ENCODE results near the gene RRP7A. TPM values are rescaled to one million over a fixed set of nuclear protein-coding genes. Genes with fewer than 3 reads are reported as not detected.
"Not testable (repeated sequence)": the region's sequence is repeated elsewhere in the genome, so short reads cannot be mapped to it uniquely, and the experiment has no call there.

RRP7A gene
- total RNA-seq, 1 experiment from 2014 or later = 72.2 TPM

GRCh38 chr22:42544686-42545085 is 25.1 kb upstream of the RRP7A start:
- Mint-ChIP-seq H3K4me1 (ENCODE audit: low read depth, unreplicated experiment) (peaks cover 10% of the 10 kb centered on the region), H3K27me3 (ENCODE audit: insufficient read depth, unreplicated experiment) (no peaks in the 10 kb centered on the region), H3K36me3 (ENCODE audit: insufficient read depth, unreplicated experiment) (no peaks in the 10 kb centered on the region), H3K27ac (ENCODE audit: unreplicated experiment) (no peak overlapping the region), H3K9me3 (ENCODE audit: unreplicated experiment) (no peaks in the 10 kb centered on the region), H3K4me3 (ENCODE audit: unreplicated experiment) (no peak overlapping the region)
- no TSS peak for BruUV-seq (replicated peaks)
- CTCF ChIA-PET = interaction anchor here (0.9 kb wide), 1 partner anchor 18 kb away, joined by 3 read pairs; no protein-coding TSS in a partner anchor
- POLR2A ChIA-PET = no interaction called here
- H3K4me1 ChIP-seq = peaks cover 9% of the 10 kb centered on the region; the same call in 1 of the 2 replicates
- intact Hi-C loops (cut with micrococcal nuclease; ENCODE audit: unreplicated experiment) = no loop called here
- H3K9me3 ChIP-seq = no peaks in the 10 kb centered on the region
- DNase-seq = no peak
- no peaks in the 10 kb centered on the region for H3K27me3 ChIP-seq (replicated peaks; ENCODE audit: control insufficient read depth, insufficient read depth, low read length)
- no peak overlapping the region for H3K4me3 ChIP-seq (ENCODE audit: low read depth, low read length)
- H3K36me3 ChIP-seq (ENCODE audit: control insufficient read depth, insufficient read depth, low read length) = no peaks in the 10 kb centered on the region
- no peak for TF ChIP-seq CTCF (IDR thresholded peaks at IDR 0.05; ENCODE audit: insufficient read depth in 1 of 2, low read depth in 1 of 2, low read length in 1 of 2, severe bottlenecking in 1 of 2, unreplicated experiment in 1 of 2)

- H3K36me3 Mint-ChIP-seq (ENCODE audit: insufficient read depth, unreplicated experiment); CTCF ChIA-PET; H3K4me3 ChIP-seq (ENCODE audit: low read depth, low read length); H3K36me3 ChIP-seq (ENCODE audit: control insufficient read depth, insufficient read depth, low read length); H3K27me3 ChIP-seq (replicated peaks; ENCODE audit: control insufficient read depth, insufficient read depth, low read length); H3K9me3 Mint-ChIP-seq (ENCODE audit: unreplicated experiment); H3K4me1 Mint-ChIP-seq (ENCODE audit: low read depth, unreplicated experiment); H3K4me3 Mint-ChIP-seq (ENCODE audit: unreplicated experiment); BruUV-seq (replicated peaks); H3K4me1 ChIP-seq; DNase-seq; H3K27ac Mint-ChIP-seq (ENCODE audit: unreplicated experiment); POLR2A ChIA-PET; H3K9me3 ChIP-seq; intact Hi-C loops (cut with micrococcal nuclease; ENCODE audit: unreplicated experiment); H3K27me3 Mint-ChIP-seq (ENCODE audit: insufficient read depth, unreplicated experiment): not testable (repeated sequence)
These were observed 19.7 kb upstream of the RRP7A start for GRCh38 chr22:42539236-42539771.

- POLR2A ChIA-PET = not testable (repeated sequence)
These were observed 17.7 kb upstream of the RRP7A start for GRCh38 chr22:42537199-42537831.

GRCh38 chr22:42536634-42537033 is 17.0 kb upstream of the RRP7A start:
- H3K36me3 ChIP-seq (ENCODE audit: control insufficient read depth, insufficient read depth, low read length); H3K4me3 ChIP-seq (ENCODE audit: low read depth, low read length); H3K4me3 Mint-ChIP-seq (ENCODE audit: unreplicated experiment); BruUV-seq (replicated peaks); H3K27me3 Mint-ChIP-seq (ENCODE audit: insufficient read depth, unreplicated experiment); DNase-seq; H3K9me3 ChIP-seq; intact Hi-C loops (cut with micrococcal nuclease; ENCODE audit: unreplicated experiment); H3K4me1 Mint-ChIP-seq (ENCODE audit: low read depth, unreplicated experiment); H3K9me3 Mint-ChIP-seq (ENCODE audit: unreplicated experiment); H3K27ac Mint-ChIP-seq (ENCODE audit: unreplicated experiment); H3K36me3 Mint-ChIP-seq (ENCODE audit: insufficient read depth, unreplicated experiment); H3K27me3 ChIP-seq (replicated peaks; ENCODE audit: control insufficient read depth, insufficient read depth, low read length); POLR2A ChIA-PET: not testable (repeated sequence)
- CTCF ChIA-PET = interaction anchor here (0.6 kb wide), 1 partner anchor 26 kb away, joined by 3 read pairs; no protein-coding TSS in a partner anchor
- peaks cover 11% of the 10 kb centered on the region; the same call in 1 of the 2 replicates for H3K4me1 ChIP-seq

More at GRCh38 chr22:42537199-42537831, 17.7 kb upstream of the RRP7A start:
- H3K27ac Mint-ChIP-seq (ENCODE audit: unreplicated experiment); BruUV-seq (replicated peaks); H3K4me1 Mint-ChIP-seq (ENCODE audit: low read depth, unreplicated experiment); H3K9me3 Mint-ChIP-seq (ENCODE audit: unreplicated experiment); H3K4me3 ChIP-seq (ENCODE audit: low read depth, low read length); H3K36me3 Mint-ChIP-seq (ENCODE audit: insufficient read depth, unreplicated experiment); H3K27me3 Mint-ChIP-seq (ENCODE audit: insufficient read depth, unreplicated experiment); DNase-seq; H3K36me3 ChIP-seq (ENCODE audit: control insufficient read depth, insufficient read depth, low read length); H3K4me3 Mint-ChIP-seq (ENCODE audit: unreplicated experiment); intact Hi-C loops (cut with micrococcal nuclease; ENCODE audit: unreplicated experiment); H3K9me3 ChIP-seq; CTCF ChIA-PET; H3K27me3 ChIP-seq (replicated peaks; ENCODE audit: control insufficient read depth, insufficient read depth, low read length): not testable (repeated sequence)
- H3K4me1 ChIP-seq = peaks cover 11% of the 10 kb centered on the region; the same call in 1 of the 2 replicates

Measured in Caco-2 (cell line).